Measurements from ENCODE around the gene GOLGA6L2. TPM values are rescaled to one million over a fixed set of nuclear protein-coding genes. Genes with fewer than 3 reads are reported as not detected.

Gene GOLGA6L2
- total and polyA plus RNA-seq, 2 of the 13 experiments (the other 11 are each of a cell fraction or from before 2014, with no cell fraction given) = not detected

- TF ChIP-seq AKNA (CRISPR knock-in tag; IDR thresholded peaks at IDR 0.05; ENCODE audit: borderline replicate concordance) (no peak), BCL6 (CRISPR knock-in tag; IDR thresholded peaks at IDR 0.05) (peak; percentile 28; the same call in 1 of the 2 replicates), ZHX2 (IDR thresholded peaks at IDR 0.05; ENCODE audit: low read depth) (no peak), ZHX2 (CRISPR knock-in tag; IDR thresholded peaks at IDR 0.05; ENCODE audit: borderline replicate concordance) (no peak), ZNF160 (CRISPR knock-in tag; IDR thresholded peaks at IDR 0.05) (no peak), TFAP4 (IDR thresholded peaks at IDR 0.05; ENCODE audit: borderline replicate concordance, low read depth) (no peak), ASH2L (IDR thresholded peaks at IDR 0.05; ENCODE audit: insufficient read length, low read depth, low read length) (no peak), RBM39 (IDR thresholded peaks at IDR 0.05; ENCODE audit: low read depth, low read length, poor library complexity, severe bottlenecking) (peak; percentile 49), BRCA1 (CRISPR knock-in tag; IDR thresholded peaks at IDR 0.05) (no peak), NFE2L1 (CRISPR knock-in tag; IDR thresholded peaks at IDR 0.05; ENCODE audit: borderline replicate concordance) (no peak), DPF2 (CRISPR knock-in tag; IDR thresholded peaks at IDR 0.05; ENCODE audit: borderline replicate concordance, low read depth) (peak; percentile 47; the same call in 1 of the 2 replicates), ZNF205 (CRISPR knock-in tag; IDR thresholded peaks at IDR 0.05) (no peak), ZMYM3 (CRISPR knock-in tag; IDR thresholded peaks at IDR 0.05) (peak; percentile 85), RXRA (CRISPR knock-in tag; IDR thresholded peaks at IDR 0.05) (0 out of 2 replicates have a peak, but pooled peaks have one; percentile 26), SUZ12 (IDR thresholded peaks at IDR 0.05; ENCODE audit: low read depth, low read length) (no peak), ZNF350 (CRISPR knock-in tag; IDR thresholded peaks at IDR 0.05; ENCODE audit: borderline replicate concordance, low read depth) (no peak), NCOA2 (CRISPR knock-in tag; IDR thresholded peaks at IDR 0.05) (peak; percentile 28; the same call in 1 of the 2 replicates), MEF2D (CRISPR knock-in tag; IDR thresholded peaks at IDR 0.05) (peak; percentile 59; the same call in 1 of the 2 replicates)
These were observed 23.9 kb downstream of the GOLGA6L2 start (continued) for GRCh38 chr15:23422946-23423708.

All from HepG2 (cell line).